Coronary artery (tissue), 2 donors: ENCODE results near the gene HAUS1.
A peak's percentile ranks its signal among the peaks of the same experiment; 100 is the strongest.

Source experiments
- DNase-seq: peaks from one replicate; pipeline ENCODE4 v3.0.0-alpha.2; 2017; ENCODE audit warnings: low spot score
- H3K27ac ChIP-seq, 2 donors: fragments of 200-600 bp; sonication (generic); one replicate each; pipeline ENCODE4 v1.5.1; 2016 to 2019
- H3K4me3 ChIP-seq: fragments of 200-600 bp; sonication (generic); 2 replicates; pipeline ENCODE4 v1.5.1; 2016; ENCODE audit warnings: mild to moderate bottlenecking, moderate library complexity
- TF ChIP-seq, protein P1 (sequence below): fragments of 200-600 bp; sonication (generic); IDR thresholded peaks from one replicate; pipeline ENCODE4 v1.5.1; 2019; ENCODE audit warnings: antibody characterized with exemption

HAUS1 gene

DNA sequence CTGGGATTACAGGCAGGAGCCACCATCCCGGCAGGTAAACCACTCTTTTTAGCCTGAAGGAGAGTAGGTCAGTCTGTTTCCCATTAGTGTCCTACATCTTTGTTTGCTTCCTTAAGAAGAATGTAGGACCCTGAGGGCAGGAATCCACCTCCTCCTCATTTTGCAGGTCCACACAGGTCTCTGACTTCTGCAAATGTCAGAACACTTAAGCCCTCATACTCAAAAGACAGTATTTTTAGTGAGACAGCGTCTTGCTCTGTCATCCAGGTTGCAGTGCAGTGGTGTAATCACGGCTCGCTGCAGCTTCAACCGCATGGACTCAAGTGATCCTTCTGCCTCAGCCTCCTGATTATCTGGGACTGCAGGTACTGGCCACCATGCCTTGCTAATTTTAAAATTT is 41.4 kb upstream of the HAUS1 start:
- TF ChIP-seq, protein P1, sequence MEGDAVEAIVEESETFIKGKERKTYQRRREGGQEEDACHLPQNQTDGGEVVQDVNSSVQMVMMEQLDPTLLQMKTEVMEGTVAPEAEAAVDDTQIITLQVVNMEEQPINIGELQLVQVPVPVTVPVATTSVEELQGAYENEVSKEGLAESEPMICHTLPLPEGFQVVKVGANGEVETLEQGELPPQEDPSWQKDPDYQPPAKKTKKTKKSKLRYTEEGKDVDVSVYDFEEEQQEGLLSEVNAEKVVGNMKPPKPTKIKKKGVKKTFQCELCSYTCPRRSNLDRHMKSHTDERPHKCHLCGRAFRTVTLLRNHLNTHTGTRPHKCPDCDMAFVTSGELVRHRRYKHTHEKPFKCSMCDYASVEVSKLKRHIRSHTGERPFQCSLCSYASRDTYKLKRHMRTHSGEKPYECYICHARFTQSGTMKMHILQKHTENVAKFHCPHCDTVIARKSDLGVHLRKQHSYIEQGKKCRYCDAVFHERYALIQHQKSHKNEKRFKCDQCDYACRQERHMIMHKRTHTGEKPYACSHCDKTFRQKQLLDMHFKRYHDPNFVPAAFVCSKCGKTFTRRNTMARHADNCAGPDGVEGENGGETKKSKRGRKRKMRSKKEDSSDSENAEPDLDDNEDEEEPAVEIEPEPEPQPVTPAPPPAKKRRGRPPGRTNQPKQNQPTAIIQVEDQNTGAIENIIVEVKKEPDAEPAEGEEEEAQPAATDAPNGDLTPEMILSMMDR, result no peak
- no peak for DNase-seq
- Histone ChIP-seq H3K27ac (no peak overlapping the region), H3K4me3 (no peak overlapping the region)

DNA sequence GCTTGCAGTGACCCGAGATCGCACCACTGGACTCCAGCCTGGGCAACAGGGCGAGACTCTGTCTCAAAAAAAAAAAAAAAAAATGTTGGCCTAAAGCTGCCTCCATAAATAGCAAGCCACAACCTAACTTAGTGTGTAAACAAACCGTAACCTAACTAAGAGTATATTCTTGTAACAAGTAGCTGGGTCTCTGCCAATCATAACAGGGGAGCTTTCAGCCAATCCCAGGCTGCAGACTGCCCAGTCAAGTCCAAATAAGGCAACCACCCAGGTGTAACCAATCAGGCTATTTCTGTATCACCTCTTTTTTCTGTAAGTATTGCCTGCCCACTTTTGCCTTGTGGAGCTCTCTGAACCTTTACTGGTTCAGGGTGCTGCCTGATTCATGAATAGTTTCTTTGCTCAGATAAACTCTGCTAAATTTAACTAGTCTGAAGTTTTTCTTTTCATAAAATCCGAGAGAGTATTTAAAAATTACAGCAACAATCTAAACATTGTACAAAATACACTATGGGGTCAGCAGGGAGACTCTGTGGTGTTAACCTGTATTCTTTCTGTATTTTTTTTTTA is 36.7 kb upstream of the HAUS1 start:
- TF ChIP-seq, protein P1, result no peak
- no peak for DNase-seq
- Histone ChIP-seq H3K4me3 (no peak overlapping the region), H3K27ac (no peak overlapping the region)

DNA sequence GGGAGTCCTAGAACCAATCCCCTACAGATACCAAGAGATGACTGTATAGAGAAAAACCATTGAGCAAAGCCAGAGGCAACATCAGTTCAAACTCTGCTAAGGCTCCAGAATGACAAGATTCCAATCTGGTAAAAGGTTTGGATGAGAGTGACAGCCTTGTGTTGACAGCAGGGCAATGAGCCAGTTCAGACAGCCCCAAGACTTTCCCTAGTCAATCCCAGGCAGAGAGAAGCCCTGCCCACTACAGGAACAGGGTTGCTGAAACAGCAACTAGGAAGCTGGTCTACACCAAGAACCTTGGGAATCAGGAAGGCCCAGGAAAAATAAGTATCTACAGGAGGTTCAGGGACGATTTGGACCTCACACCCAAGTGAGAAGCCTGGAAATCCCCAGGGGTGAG is 35.4 kb upstream of the HAUS1 start:
- TF ChIP-seq, protein P1, result no peak
- no peak overlapping the region for H3K4me3 ChIP-seq
- no peak for DNase-seq
- H3K27ac ChIP-seq, result no peak overlapping the region

DNA sequence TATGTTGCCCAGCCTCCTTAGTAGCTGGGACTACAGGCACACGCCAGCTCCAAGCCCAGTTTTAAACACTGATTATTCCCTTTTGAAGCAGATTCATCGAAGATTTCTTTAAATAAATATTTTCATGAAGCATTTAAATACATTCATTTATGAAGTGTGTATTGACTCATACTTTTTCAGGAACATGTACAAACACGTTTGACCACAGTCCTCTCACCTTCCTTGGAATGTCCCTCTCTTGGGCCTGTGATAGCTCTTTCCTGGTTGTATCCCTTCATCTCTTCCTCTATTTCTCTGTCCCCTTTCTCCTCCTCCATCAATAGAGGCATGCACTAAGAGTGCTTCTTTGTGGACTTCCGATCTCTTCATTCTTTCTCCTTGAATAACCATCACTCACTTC is 34.7 kb upstream of the HAUS1 start:
- H3K4me3 ChIP-seq, result no peak overlapping the region
- no peak for DNase-seq
- no peak overlapping the region for H3K27ac ChIP-seq
- TF ChIP-seq, protein P1, result no peak

DNA sequence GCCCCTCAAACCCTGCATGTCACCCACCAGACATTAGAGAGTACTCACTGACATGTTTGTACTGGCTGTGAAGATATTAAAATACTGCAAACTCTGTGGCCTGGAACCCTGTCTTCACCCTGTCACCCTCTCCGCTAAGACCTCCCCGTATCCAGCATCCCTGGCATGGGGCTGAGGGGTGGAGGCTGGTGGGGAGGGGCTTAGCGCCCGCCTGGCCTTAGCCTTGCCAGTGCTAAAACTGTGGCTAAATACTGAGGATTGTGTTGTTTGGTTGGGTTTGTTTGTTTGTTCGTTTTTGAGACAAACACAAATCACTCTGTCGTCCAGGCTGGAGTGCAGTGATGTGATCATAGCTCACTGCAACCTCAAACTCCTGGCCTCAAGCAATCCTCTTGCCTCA is 34.0 kb upstream of the HAUS1 start:
- H3K4me3 ChIP-seq, result no peak overlapping the region
- H3K27ac ChIP-seq, result no peak overlapping the region

DNA sequence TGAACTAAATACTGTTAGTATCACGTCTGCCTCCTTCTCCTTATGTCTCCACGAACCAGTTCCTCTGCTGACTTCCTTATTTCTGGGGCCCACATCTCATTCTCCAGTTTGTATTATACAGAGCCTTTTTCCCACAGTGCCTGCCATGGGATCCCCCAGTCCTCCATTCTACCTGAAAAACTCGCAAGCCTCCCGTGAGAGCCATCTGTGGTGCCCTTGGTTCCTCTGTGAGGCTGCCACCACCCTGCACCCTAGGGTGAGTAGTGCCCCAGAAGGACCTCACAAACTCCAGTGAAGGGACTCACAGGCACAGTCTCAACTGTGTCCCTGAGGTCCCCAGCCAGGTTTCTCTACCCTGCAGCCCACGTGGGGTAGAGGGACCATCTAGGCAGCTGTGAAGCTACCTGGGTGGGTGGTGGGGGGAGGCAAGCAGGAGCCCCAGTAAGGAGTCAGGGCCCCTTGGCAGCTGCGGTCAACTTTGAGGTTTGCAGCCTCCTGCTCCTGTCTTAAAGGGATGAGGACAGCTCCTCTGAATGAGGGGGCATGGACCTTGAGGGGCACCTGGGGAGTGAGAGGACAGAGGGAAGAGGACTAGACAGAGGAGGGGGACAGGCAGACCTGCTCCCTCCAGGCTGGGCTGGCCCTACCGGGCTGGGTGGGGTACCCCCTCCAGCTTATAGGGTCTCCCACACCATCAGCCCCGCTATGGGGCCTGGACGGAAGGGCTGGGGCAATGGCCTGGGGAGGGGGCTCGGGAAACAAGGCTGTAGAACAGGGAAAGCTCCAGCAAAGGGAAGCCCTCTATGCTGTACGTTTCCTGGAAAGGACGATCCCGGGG is 33.2 kb upstream of the HAUS1 start:
- no peak for DNase-seq

More for the DNA sequence above, 34.0 kb upstream of the HAUS1 start:
- TF ChIP-seq, protein P1, result no peak
- DNase-seq, result no peak

More for the DNA sequence above, 33.2 kb upstream of the HAUS1 start:
- TF ChIP-seq, protein P1, result no peak
- H3K4me3 ChIP-seq, result peak overlapping the region; percentile 99
- peak overlapping the region; percentile 34 to 60 for H3K27ac ChIP-seq
